GM23338 (cell line): Measurements from ENCODE around the gene CEP131. TPM values are rescaled to one million over a fixed set of nuclear protein-coding genes. Genes with fewer than 3 reads are reported as not detected.

Experiments
- ATAC-seq: fragments of 200-7000 bp; cut with Tn5 transposase; 3 replicates; pipeline ENCODE4 v1.9.1; 2020
- DNase-seq: peaks from one replicate; pipeline ENCODE4 v3.0.0-alpha.2; 2015; ENCODE audit warnings: low spot score
- H2AFZ ChIP-seq: fragments of 200-600 bp; sonication (generic); 2 replicates; pipeline ENCODE4 v1.8.0; 2016; ENCODE audit warnings: antibody characterized with exemption, mild to moderate bottlenecking, moderate library complexity
- H3F3A ChIP-seq: fragments of 200-600 bp; sonication (generic); replicated peaks from 2 replicates; pipeline ENCODE4 v1.8.0; 2017; ENCODE audit warnings: antibody characterized with exemption, mixed run types, low read depth
- H3K27ac ChIP-seq: fragments of 200-600 bp; sonication (generic); 2 replicates; pipeline ENCODE4 v1.6.1; 2016; ENCODE audit warnings: low read depth
- H3K27me3 ChIP-seq: fragments of 200-600 bp; sonication (generic); 2 replicates; pipeline ENCODE4 v1.8.0; 2016; ENCODE audit warnings: mild to moderate bottlenecking, mixed run types, moderate library complexity; ENCODE audit not compliant: insufficient read depth
- H3K36me3 ChIP-seq: fragments of 200-600 bp; sonication (generic); 2 replicates; pipeline ENCODE4 v1.8.0; 2016; ENCODE audit warnings: mild to moderate bottlenecking; ENCODE audit not compliant: insufficient read depth
- H3K4me1 ChIP-seq: fragments of 200-600 bp; sonication (generic); 2 replicates; pipeline ENCODE4 v1.8.0; 2016; ENCODE audit warnings: mild to moderate bottlenecking, moderate library complexity; ENCODE audit not compliant: insufficient read depth
- H3K4me2 ChIP-seq: fragments of 200-600 bp; sonication (generic); 2 replicates; pipeline ENCODE4 v1.7.1; 2017; ENCODE audit warnings: mixed run types
- H3K4me3 ChIP-seq: fragments of 200-600 bp; sonication (generic); 2 replicates; pipeline ENCODE4 v1.6.1; 2016; ENCODE audit warnings: mixed run types
- H3K79me2 ChIP-seq: fragments of 200-600 bp; sonication (generic); replicated peaks from 2 replicates; pipeline ENCODE4 v1.8.0; 2017; ENCODE audit warnings: mild to moderate bottlenecking; ENCODE audit not compliant: insufficient read depth
- H3K9me2 ChIP-seq: fragments of 200-600 bp; sonication (generic); 2 replicates; pipeline ENCODE4 v1.8.0; 2017; ENCODE audit not compliant: insufficient read depth
- H4K20me1 ChIP-seq: fragments of 200-600 bp; sonication (generic); replicated peaks from 2 replicates; pipeline ENCODE4 v1.8.0; 2017; ENCODE audit warnings: mild to moderate bottlenecking; ENCODE audit not compliant: insufficient read depth
- H3K27ac Mint-ChIP-seq: 2 replicates; pipeline ENCODE4 v1.8.0; 2020; ENCODE audit warnings: inconsistent platforms, mild to moderate bottlenecking, moderate library complexity, mixed read lengths
- H3K27me3 Mint-ChIP-seq: 3 replicates; pipeline ENCODE4 v1.8.0; 2022; ENCODE audit warnings: low read depth, mild to moderate bottlenecking, moderate library complexity, mixed read lengths, inconsistent platforms; ENCODE audit not compliant: insufficient read depth, poor library complexity
- H3K36me3 Mint-ChIP-seq: 3 replicates; pipeline ENCODE4 v1.8.0; 2021; ENCODE audit warnings: low read depth, mild to moderate bottlenecking, inconsistent platforms, moderate library complexity, mixed read lengths
- H3K4me1 Mint-ChIP-seq: 3 replicates; pipeline ENCODE4 v1.8.0; 2020; ENCODE audit warnings: mild to moderate bottlenecking, inconsistent platforms, mixed read lengths
- H3K4me3 Mint-ChIP-seq: 3 replicates; pipeline ENCODE4 v1.8.0; 2021; ENCODE audit warnings: moderate library complexity, mild to moderate bottlenecking, inconsistent platforms, mixed read lengths
- H3K9me3 Mint-ChIP-seq: 3 replicates; pipeline ENCODE4 v1.8.0; 2020; ENCODE audit warnings: moderate library complexity, mild to moderate bottlenecking, inconsistent platforms, mixed read lengths
- EZH2 ChIP-seq: fragments of 200-600 bp; sonication (generic); IDR thresholded peaks from one replicate; pipeline ENCODE4 v1.8.0; 2017; ENCODE audit warnings: antibody characterized with exemption, mild to moderate bottlenecking, low read depth; ENCODE audit not compliant: unreplicated experiment
- EZH2phosphoT487 ChIP-seq: fragments of 200-600 bp; sonication (generic); IDR thresholded peaks from one replicate; pipeline ENCODE4 v1.8.1; 2018; ENCODE audit warnings: antibody characterized with exemption; ENCODE audit not compliant: unreplicated experiment
- JUNB ChIP-seq: IDR thresholded peaks from one replicate; pipeline ENCODE4 v1.6.1; 2016; ENCODE audit warnings: antibody characterized with exemption; ENCODE audit not compliant: unreplicated experiment
- POLR2AphosphoS5 ChIP-seq: IDR thresholded peaks from 2 replicates; pipeline ENCODE4 v1.6.1; 2016; ENCODE audit warnings: antibody characterized with exemption, low read depth
- STAT1 ChIP-seq: IDR thresholded peaks from one replicate; pipeline ENCODE4 v1.6.1; 2016; ENCODE audit warnings: antibody characterized with exemption; ENCODE audit not compliant: unreplicated experiment
- polyA plus RNA-seq: library from polyadenylated mRNA; unstranded; fragments of >200 nt; fragmentation: Nextera tagmentation; extraction: Ambion mirVana; gene quantifications from 2 replicates; pipeline ENCODE4 v1.2.1, GENCODE V29; 2016
- total RNA-seq: library from RNA; depleted of rRNA; stranded (reverse); fragments of >200 nt; shearing (Covaris generic); gene quantifications from 2 replicates; pipeline ENCODE4 v1.2.3, GENCODE V29; 2014
- TF ChIP-seq, protein P1 (sequence below): IDR thresholded peaks from one replicate; pipeline ENCODE4 v1.6.1; 2018; ENCODE audit warnings: antibody characterized with exemption; ENCODE audit not compliant: unreplicated experiment
- TF ChIP-seq, protein P2 (sequence below): fragments of 250-450 bp; sonication (Bioruptor Pico); IDR thresholded peaks from 2 replicates; pipeline ENCODE4 v1.5.0; 2020; ENCODE audit warnings: mild to moderate bottlenecking, moderate library complexity

CEP131 gene
- total and polyA plus RNA-seq, 2 experiments from 2014 or later: 26.8 to 35.5 TPM

GRCh38 chr17:81236784-81237183, 14.0 kb upstream of the CEP131 start (continued):
- TF ChIP-seq, protein P1, sequence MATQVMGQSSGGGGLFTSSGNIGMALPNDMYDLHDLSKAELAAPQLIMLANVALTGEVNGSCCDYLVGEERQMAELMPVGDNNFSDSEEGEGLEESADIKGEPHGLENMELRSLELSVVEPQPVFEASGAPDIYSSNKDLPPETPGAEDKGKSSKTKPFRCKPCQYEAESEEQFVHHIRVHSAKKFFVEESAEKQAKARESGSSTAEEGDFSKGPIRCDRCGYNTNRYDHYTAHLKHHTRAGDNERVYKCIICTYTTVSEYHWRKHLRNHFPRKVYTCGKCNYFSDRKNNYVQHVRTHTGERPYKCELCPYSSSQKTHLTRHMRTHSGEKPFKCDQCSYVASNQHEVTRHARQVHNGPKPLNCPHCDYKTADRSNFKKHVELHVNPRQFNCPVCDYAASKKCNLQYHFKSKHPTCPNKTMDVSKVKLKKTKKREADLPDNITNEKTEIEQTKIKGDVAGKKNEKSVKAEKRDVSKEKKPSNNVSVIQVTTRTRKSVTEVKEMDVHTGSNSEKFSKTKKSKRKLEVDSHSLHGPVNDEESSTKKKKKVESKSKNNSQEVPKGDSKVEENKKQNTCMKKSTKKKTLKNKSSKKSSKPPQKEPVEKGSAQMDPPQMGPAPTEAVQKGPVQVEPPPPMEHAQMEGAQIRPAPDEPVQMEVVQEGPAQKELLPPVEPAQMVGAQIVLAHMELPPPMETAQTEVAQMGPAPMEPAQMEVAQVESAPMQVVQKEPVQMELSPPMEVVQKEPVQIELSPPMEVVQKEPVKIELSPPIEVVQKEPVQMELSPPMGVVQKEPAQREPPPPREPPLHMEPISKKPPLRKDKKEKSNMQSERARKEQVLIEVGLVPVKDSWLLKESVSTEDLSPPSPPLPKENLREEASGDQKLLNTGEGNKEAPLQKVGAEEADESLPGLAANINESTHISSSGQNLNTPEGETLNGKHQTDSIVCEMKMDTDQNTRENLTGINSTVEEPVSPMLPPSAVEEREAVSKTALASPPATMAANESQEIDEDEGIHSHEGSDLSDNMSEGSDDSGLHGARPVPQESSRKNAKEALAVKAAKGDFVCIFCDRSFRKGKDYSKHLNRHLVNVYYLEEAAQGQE: no peak
- TF ChIP-seq EZH2 (no peak), STAT1 (no peak), JUNB (no peak)

DNA sequence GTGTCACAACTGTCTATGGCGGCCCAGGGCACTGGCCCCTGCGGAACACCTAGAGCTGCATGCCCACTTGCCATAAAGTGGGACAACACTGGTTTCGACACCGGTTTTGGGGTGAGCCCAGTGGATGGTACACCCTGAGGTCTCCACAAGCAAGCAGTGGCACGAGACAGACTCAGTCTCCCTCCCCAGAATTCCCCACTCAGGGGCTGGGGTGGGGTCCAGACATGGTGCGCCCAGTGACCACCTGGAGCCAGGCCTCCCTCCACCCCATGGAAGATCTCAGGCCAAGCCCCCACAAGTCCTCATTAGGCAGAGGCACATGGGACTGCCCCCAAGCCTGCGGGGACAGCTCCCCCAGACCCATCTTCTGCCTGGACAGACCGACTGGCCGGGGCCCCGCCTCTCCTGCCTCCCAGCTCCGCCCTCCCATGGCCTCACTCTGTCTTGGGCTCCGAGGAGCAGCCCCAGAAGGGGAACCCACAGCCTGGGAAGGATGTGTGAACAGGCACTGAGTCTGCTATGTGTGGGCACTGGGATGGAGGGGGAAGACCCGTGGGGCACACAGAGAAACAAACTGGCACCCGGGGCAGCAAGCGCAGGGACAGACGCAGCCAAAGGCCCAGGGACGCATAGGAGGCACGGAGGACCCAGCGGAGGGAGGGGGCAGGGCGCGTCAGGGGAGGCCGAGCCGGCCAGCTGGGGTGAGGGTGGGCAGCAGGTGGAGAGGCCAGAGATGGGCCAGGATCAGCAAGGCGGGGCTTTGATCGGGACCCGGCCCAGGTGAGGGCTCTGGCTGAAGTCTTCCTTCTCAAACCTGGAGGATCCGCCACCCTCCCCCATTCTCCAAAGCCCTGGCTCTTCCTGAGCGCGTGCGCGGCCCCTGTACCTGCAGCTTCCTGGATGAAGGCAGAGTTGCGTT, 13.3 kb upstream of the CEP131 start:
- Histone ChIP-seq H3K4me1 (no peaks in the 10 kb centered on the region), H3F3A (peaks cover 6% of the 10 kb centered on the region; the same call in 1 of the 2 replicates), H3K4me2 (no peak overlapping the region), H3K36me3 (no peaks in the 10 kb centered on the region), H2AFZ (no peak overlapping the region), H3K9me2 (no peaks in the 10 kb centered on the region), H3K27ac (no peak overlapping the region), H3K27me3 (no peaks in the 10 kb centered on the region), H4K20me1 (no peaks in the 10 kb centered on the region), H3K4me3 (no peak overlapping the region), H3K79me2 (peaks cover 17% of the 10 kb centered on the region)
- TF ChIP-seq JUNB (no peak), POLR2AphosphoS5 (no peak), EZH2phosphoT487 (no peak)
- TF ChIP-seq, protein P2, sequence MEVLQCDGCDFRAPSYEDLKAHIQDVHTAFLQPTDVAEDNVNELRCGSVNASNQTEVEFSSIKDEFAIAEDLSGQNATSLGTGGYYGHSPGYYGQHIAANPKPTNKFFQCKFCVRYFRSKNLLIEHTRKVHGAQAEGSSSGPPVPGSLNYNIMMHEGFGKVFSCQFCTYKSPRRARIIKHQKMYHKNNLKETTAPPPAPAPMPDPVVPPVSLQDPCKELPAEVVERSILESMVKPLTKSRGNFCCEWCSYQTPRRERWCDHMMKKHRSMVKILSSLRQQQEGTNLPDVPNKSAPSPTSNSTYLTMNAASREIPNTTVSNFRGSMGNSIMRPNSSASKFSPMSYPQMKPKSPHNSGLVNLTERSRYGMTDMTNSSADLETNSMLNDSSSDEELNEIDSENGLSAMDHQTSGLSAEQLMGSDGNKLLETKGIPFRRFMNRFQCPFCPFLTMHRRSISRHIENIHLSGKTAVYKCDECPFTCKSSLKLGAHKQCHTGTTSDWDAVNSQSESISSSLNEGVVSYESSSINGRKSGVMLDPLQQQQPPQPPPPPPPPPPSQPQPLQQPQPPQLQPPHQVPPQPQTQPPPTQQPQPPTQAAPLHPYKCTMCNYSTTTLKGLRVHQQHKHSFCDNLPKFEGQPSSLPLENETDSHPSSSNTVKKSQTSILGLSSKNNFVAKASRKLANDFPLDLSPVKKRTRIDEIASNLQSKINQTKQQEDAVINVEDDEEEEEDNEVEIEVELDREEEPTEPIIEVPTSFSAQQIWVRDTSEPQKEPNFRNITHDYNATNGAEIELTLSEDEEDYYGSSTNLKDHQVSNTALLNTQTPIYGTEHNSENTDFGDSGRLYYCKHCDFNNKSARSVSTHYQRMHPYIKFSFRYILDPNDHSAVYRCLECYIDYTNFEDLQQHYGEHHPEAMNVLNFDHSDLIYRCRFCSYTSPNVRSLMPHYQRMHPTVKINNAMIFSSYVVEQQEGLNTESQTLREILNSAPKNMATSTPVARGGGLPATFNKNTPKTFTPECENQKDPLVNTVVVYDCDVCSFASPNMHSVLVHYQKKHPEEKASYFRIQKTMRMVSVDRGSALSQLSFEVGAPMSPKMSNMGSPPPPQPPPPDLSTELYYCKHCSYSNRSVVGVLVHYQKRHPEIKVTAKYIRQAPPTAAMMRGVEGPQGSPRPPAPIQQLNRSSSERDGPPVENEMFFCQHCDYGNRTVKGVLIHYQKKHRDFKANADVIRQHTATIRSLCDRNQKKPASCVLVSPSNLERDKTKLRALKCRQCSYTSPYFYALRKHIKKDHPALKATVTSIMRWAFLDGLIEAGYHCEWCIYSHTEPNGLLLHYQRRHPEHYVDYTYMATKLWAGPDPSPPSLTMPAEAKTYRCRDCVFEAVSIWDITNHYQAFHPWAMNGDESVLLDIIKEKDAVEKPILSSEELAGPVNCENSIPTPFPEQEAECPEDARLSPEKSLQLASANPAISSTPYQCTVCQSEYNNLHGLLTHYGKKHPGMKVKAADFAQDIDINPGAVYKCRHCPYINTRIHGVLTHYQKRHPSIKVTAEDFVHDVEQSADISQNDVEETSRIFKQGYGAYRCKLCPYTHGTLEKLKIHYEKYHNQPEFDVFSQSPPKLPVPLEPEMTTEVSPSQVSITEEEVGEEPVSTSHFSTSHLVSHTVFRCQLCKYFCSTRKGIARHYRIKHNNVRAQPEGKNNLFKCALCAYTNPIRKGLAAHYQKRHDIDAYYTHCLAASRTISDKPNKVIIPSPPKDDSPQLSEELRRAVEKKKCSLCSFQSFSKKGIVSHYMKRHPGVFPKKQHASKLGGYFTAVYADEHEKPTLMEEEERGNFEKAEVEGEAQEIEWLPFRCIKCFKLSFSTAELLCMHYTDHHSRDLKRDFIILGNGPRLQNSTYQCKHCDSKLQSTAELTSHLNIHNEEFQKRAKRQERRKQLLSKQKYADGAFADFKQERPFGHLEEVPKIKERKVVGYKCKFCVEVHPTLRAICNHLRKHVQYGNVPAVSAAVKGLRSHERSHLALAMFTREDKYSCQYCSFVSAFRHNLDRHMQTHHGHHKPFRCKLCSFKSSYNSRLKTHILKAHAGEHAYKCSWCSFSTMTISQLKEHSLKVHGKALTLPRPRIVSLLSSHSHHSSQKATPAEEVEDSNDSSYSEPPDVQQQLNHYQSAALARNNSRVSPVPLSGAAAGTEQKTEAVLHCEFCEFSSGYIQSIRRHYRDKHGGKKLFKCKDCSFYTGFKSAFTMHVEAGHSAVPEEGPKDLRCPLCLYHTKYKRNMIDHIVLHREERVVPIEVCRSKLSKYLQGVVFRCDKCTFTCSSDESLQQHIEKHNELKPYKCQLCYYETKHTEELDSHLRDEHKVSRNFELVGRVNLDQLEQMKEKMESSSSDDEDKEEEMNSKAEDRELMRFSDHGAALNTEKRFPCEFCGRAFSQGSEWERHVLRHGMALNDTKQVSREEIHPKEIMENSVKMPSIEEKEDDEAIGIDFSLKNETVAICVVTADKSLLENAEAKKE (CRISPR knock-in tag): no peak
- ATAC-seq (no peak), DNase-seq (no peak)
- H3K4me1 Mint-ChIP-seq: peaks cover 13% of the 10 kb centered on the region
- no peak overlapping the region for H3K4me3 Mint-ChIP-seq
- H3K27me3 Mint-ChIP-seq: peaks cover 6% of the 10 kb centered on the region
- no peaks in the 10 kb centered on the region for H3K9me3 Mint-ChIP-seq
- H3K27ac Mint-ChIP-seq: no peak overlapping the region
- H3K36me3 Mint-ChIP-seq: peaks cover 9% of the 10 kb centered on the region
